ENCODE measurements around the gene PRRX1.

Gene PRRX1

GRCh38 chr1:170664828-170665612 lies 1.1 kb downstream of the PRRX1 start:
- no peak for DNase-seq

- DNase-seq, result no peak
Measured at GRCh38 chr1:170665629-170666028, 1.7 kb downstream of the PRRX1 start.

GRCh38 chr1:170666541-170667254 lies 2.8 kb downstream of the PRRX1 start:
- DNase-seq, result no peak

GRCh38 chr1:170668209-170669106 lies 4.5 kb downstream of the PRRX1 start:
- no peak for DNase-seq

GRCh38 chr1:170669107-170669445 lies 5.1 kb downstream of the PRRX1 start:
- no peak for DNase-seq

GRCh38 chr1:170669586-170670530 lies 5.9 kb downstream of the PRRX1 start:
- DNase-seq, result no peak

- no peak for DNase-seq
Measured at GRCh38 chr1:170670802-170671628, 7.1 kb downstream of the PRRX1 start.

- DNase-seq, result no peak
Measured at GRCh38 chr1:170671629-170671963, 7.7 kb downstream of the PRRX1 start.

- no peak for DNase-seq
Measured at GRCh38 chr1:170672316-170672715, 8.4 kb downstream of the PRRX1 start.

- DNase-seq, result no peak
Measured at GRCh38 chr1:170674239-170674638, 10.3 kb downstream of the PRRX1 start.

- no peak for DNase-seq
Measured at GRCh38 chr1:170674986-170675385, 11.1 kb downstream of the PRRX1 start.

- DNase-seq, result no peak
Measured at GRCh38 chr1:170675865-170676264, 11.9 kb downstream of the PRRX1 start.

GRCh38 chr1:170676628-170677027 lies 12.7 kb downstream of the PRRX1 start:
- no peak for DNase-seq

- no peak for DNase-seq
Measured at GRCh38 chr1:170678027-170678600, 14.2 kb downstream of the PRRX1 start.

GRCh38 chr1:170680428-170680827 lies 16.5 kb downstream of the PRRX1 start:
- DNase-seq, result no peak

- no peak for DNase-seq
Measured at GRCh38 chr1:170682169-170682568, 18.2 kb downstream of the PRRX1 start.

- DNase-seq, result no peak
Measured at GRCh38 chr1:170682809-170683208, 18.9 kb downstream of the PRRX1 start.

- no peak for DNase-seq
Measured at GRCh38 chr1:170685166-170685565, 21.2 kb downstream of the PRRX1 start.

- no peak for DNase-seq
Measured at GRCh38 chr1:170686291-170686690, 22.4 kb downstream of the PRRX1 start.

- no peak for DNase-seq
Measured at GRCh38 chr1:170687621-170688020, 23.7 kb downstream of the PRRX1 start.

- no peak for DNase-seq
Measured at GRCh38 chr1:170691258-170691657, 27.3 kb downstream of the PRRX1 start.
